Sigmoid colon (tissue), 4 donors: Measurements from ENCODE around the gene FAM149B1.

Experiments used
- EP300 ChIP-seq, 4 donors: sonication (generic); formaldehyde crosslinking; IDR thresholded peaks; one replicate each; pipeline ENCODE4 v1.6.1; 2017; ENCODE audit warnings: antibody characterized with exemption in 4 of 4
- TF ChIP-seq, protein P1 (sequence below), 4 experiments: fragments of 450-650 bp in 3 of 4; fragments of 200-600 bp in 1 of 4; IDR thresholded peaks; one replicate each; pipeline ENCODE4 v1.5.1; 2016 to 2019; ENCODE audit warnings: antibody characterized with exemption in 4 of 4, mild to moderate bottlenecking in 3 of 4, moderate library complexity in 2 of 4

GRCh38 chr10:73233883-73234282 lies 66.0 kb downstream of the FAM149B1 start:
- no peak for TF ChIP-seq EP300 (IDR thresholded peaks at IDR 0.05)
- TF ChIP-seq, protein P1, sequence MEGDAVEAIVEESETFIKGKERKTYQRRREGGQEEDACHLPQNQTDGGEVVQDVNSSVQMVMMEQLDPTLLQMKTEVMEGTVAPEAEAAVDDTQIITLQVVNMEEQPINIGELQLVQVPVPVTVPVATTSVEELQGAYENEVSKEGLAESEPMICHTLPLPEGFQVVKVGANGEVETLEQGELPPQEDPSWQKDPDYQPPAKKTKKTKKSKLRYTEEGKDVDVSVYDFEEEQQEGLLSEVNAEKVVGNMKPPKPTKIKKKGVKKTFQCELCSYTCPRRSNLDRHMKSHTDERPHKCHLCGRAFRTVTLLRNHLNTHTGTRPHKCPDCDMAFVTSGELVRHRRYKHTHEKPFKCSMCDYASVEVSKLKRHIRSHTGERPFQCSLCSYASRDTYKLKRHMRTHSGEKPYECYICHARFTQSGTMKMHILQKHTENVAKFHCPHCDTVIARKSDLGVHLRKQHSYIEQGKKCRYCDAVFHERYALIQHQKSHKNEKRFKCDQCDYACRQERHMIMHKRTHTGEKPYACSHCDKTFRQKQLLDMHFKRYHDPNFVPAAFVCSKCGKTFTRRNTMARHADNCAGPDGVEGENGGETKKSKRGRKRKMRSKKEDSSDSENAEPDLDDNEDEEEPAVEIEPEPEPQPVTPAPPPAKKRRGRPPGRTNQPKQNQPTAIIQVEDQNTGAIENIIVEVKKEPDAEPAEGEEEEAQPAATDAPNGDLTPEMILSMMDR (IDR thresholded peaks at IDR 0.05): no peak
